Measurements from ENCODE around the gene CNTN4.

CNTN4 gene

GRCh38 chr3:2879023-2879422, 780.4 kb downstream of the CNTN4 start:
- no peak overlapping the region for H3K4me3 ChIP-seq (ENCODE audit: low read length in 2 of 2)
- no peak overlapping the region for H2BK5ac ChIP-seq (ENCODE audit: low read length)
- no peaks in the 10 kb centered on the region for H3K27me3 ChIP-seq (ENCODE audit: control insufficient read depth in 3 of 3, insufficient read depth in 3 of 3, low read depth in 1 of 3, low read length in 3 of 3)
- H2AK5ac ChIP-seq (ENCODE audit: low read depth, low read length): no peak overlapping the region
- no peak overlapping the region for H3K27ac ChIP-seq (replicated peaks; ENCODE audit: low read length)
- no peak overlapping the region for H4K8ac ChIP-seq (ENCODE audit: low read depth, low read length)
- no peaks in the 10 kb centered on the region for H3K36me3 ChIP-seq (replicated peaks in 1 of 2; ENCODE audit: control insufficient read depth in 2 of 2, insufficient read depth in 2 of 2, low read length in 2 of 2)
- no peak overlapping the region for H3K18ac ChIP-seq (ENCODE audit: low read length)
- no peak overlapping the region for H3K9ac ChIP-seq (ENCODE audit: low read depth, low read length, poor library complexity)
- H2BK15ac ChIP-seq (ENCODE audit: low read length): no peak overlapping the region
- H2BK12ac ChIP-seq (ENCODE audit: low read length): no peak overlapping the region
- no peak for DNase-seq (ENCODE audit: low spot score)
- no peak overlapping the region for H2BK120ac ChIP-seq (ENCODE audit: low read depth, low read length)
- H3K4me1 ChIP-seq (ENCODE audit: control insufficient read depth in 2 of 2, insufficient read depth in 1 of 2, low read depth in 1 of 2, low read length in 2 of 2): peaks cover 0 to 4% of the 10 kb centered on the region in 2 donors
- H3K14ac ChIP-seq (ENCODE audit: low read length): no peak overlapping the region
- H3K79me1 ChIP-seq (ENCODE audit: low read depth, low read length): no peaks in the 10 kb centered on the region
- no CpG with 5 or more reads among the region's 2 CpGs for WGBS, 2 donors (ENCODE audit: extremely low coverage in 2 of 2, insufficient read length in 2 of 2, insufficient replicate concordance in 1 of 2)
- H3K4ac ChIP-seq (ENCODE audit: low read length): no peak overlapping the region
- H3K23ac ChIP-seq (ENCODE audit: low read depth, low read length, poor library complexity): no peak overlapping the region
- no peaks in the 10 kb centered on the region for H3K9me3 ChIP-seq (replicated peaks in 1 of 2; ENCODE audit: control insufficient read depth in 2 of 2, insufficient read depth in 1 of 2, low read depth in 1 of 2, low read length in 2 of 2)
- H2AFZ ChIP-seq (ENCODE audit: low read length): no peak overlapping the region
- no peak overlapping the region for H4K91ac ChIP-seq (ENCODE audit: low read depth, low read length, poor library complexity)
- H3K4me2 ChIP-seq (ENCODE audit: insufficient read depth, low read length, poor library complexity, severe bottlenecking): no peak overlapping the region

- Histone ChIP-seq H4K8ac (ENCODE audit: low read depth, low read length) (no peak overlapping the region), H3K9me3 (replicated peaks in 1 of 2; ENCODE audit: control insufficient read depth in 2 of 2, insufficient read depth in 1 of 2, low read depth in 1 of 2, low read length in 2 of 2) (no peaks in the 10 kb centered on the region), H4K91ac (ENCODE audit: low read depth, low read length, poor library complexity) (no peak overlapping the region), H3K4me1 (ENCODE audit: control insufficient read depth in 2 of 2, insufficient read depth in 1 of 2, low read depth in 1 of 2, low read length in 2 of 2) (peaks cover 0 to 4% of the 10 kb centered on the region in 2 donors), H3K79me1 (ENCODE audit: low read depth, low read length) (no peaks in the 10 kb centered on the region), H3K4me2 (ENCODE audit: insufficient read depth, low read length, poor library complexity, severe bottlenecking) (no peak overlapping the region), H3K18ac (ENCODE audit: low read length) (no peak overlapping the region), H2AFZ (ENCODE audit: low read length) (no peak overlapping the region), H3K14ac (ENCODE audit: low read length) (no peak overlapping the region), H3K23ac (ENCODE audit: low read depth, low read length, poor library complexity) (no peak overlapping the region), H2AK5ac (ENCODE audit: low read depth, low read length) (no peak overlapping the region), H3K27ac (replicated peaks; ENCODE audit: low read length) (no peak overlapping the region), H2BK12ac (ENCODE audit: low read length) (no peak overlapping the region), H2BK120ac (ENCODE audit: low read depth, low read length) (no peak overlapping the region), H2BK5ac (ENCODE audit: low read length) (no peak overlapping the region), H3K27me3 (ENCODE audit: control insufficient read depth in 3 of 3, insufficient read depth in 3 of 3, low read depth in 1 of 3, low read length in 3 of 3) (no peaks in the 10 kb centered on the region), H3K9ac (ENCODE audit: low read depth, low read length, poor library complexity) (no peak overlapping the region), H2BK15ac (ENCODE audit: low read length) (no peak overlapping the region), H3K4me3 (ENCODE audit: low read length in 2 of 2) (no peak overlapping the region), H3K36me3 (replicated peaks in 1 of 2; ENCODE audit: control insufficient read depth in 2 of 2, insufficient read depth in 2 of 2, low read length in 2 of 2) (no peaks in the 10 kb centered on the region), H3K4ac (ENCODE audit: low read length) (no peak overlapping the region)
- no peak for DNase-seq (ENCODE audit: low spot score)
These were observed 780.9 kb downstream of the CNTN4 start for GRCh38 chr3:2879587-2879986.

- no peak overlapping the region for H2BK12ac ChIP-seq (ENCODE audit: low read length)
- H3K27ac ChIP-seq (replicated peaks; ENCODE audit: low read length): no peak overlapping the region
- no peak for DNase-seq (ENCODE audit: low spot score)
- H3K27me3 ChIP-seq (ENCODE audit: control insufficient read depth in 3 of 3, insufficient read depth in 3 of 3, low read depth in 1 of 3, low read length in 3 of 3): no peaks in the 10 kb centered on the region
- no peak overlapping the region for H3K23ac ChIP-seq (ENCODE audit: low read depth, low read length, poor library complexity)
- H3K36me3 ChIP-seq (replicated peaks in 1 of 2; ENCODE audit: control insufficient read depth in 2 of 2, insufficient read depth in 2 of 2, low read length in 2 of 2): no peaks in the 10 kb centered on the region
- H2AFZ ChIP-seq (ENCODE audit: low read length): peak overlapping the region; percentile 37
- no peak overlapping the region for H3K14ac ChIP-seq (ENCODE audit: low read length)
- H3K4me1 ChIP-seq (ENCODE audit: control insufficient read depth in 2 of 2, insufficient read depth in 1 of 2, low read depth in 1 of 2, low read length in 2 of 2): peaks cover 0 to 4% of the 10 kb centered on the region in 2 donors
- no peak overlapping the region for H2BK120ac ChIP-seq (ENCODE audit: low read depth, low read length)
- H4K8ac ChIP-seq (ENCODE audit: low read depth, low read length): no peak overlapping the region
- H3K4ac ChIP-seq (ENCODE audit: low read length): no peak overlapping the region
- no peak overlapping the region for H3K4me3 ChIP-seq (ENCODE audit: low read length in 2 of 2)
- H2AK5ac ChIP-seq (ENCODE audit: low read depth, low read length): no peak overlapping the region
- no peak overlapping the region for H4K91ac ChIP-seq (ENCODE audit: low read depth, low read length, poor library complexity)
- no peak overlapping the region for H3K18ac ChIP-seq (ENCODE audit: low read length)
- H3K9me3 ChIP-seq (replicated peaks in 1 of 2; ENCODE audit: control insufficient read depth in 2 of 2, insufficient read depth in 1 of 2, low read depth in 1 of 2, low read length in 2 of 2): no peaks in the 10 kb centered on the region
- H3K9ac ChIP-seq (ENCODE audit: low read depth, low read length, poor library complexity): no peak overlapping the region
- no peaks in the 10 kb centered on the region for H3K79me1 ChIP-seq (ENCODE audit: low read depth, low read length)
- WGBS, 2 donors (ENCODE audit: extremely low coverage in 2 of 2, insufficient read length in 2 of 2, insufficient replicate concordance in 1 of 2): no CpG with 5 or more reads among the region's 7 CpGs
- no peak overlapping the region for H2BK15ac ChIP-seq (ENCODE audit: low read length)
- no peak overlapping the region for H3K4me2 ChIP-seq (ENCODE audit: insufficient read depth, low read length, poor library complexity, severe bottlenecking)
- no peak overlapping the region for H2BK5ac ChIP-seq (ENCODE audit: low read length)
These were observed 781.6 kb downstream of the CNTN4 start for GRCh38 chr3:2880218-2880756.

GRCh38 chr3:2883283-2883682, 784.6 kb downstream of the CNTN4 start:
- Histone ChIP-seq H3K36me3 (replicated peaks in 1 of 2; ENCODE audit: control insufficient read depth in 2 of 2, insufficient read depth in 2 of 2, low read length in 2 of 2) (no peaks in the 10 kb centered on the region), H3K4me1 (ENCODE audit: control insufficient read depth in 2 of 2, insufficient read depth in 1 of 2, low read depth in 1 of 2, low read length in 2 of 2) (peaks cover 0 to 4% of the 10 kb centered on the region in 2 donors), H3K9me3 (replicated peaks in 1 of 2; ENCODE audit: control insufficient read depth in 2 of 2, insufficient read depth in 1 of 2, low read depth in 1 of 2, low read length in 2 of 2) (no peaks in the 10 kb centered on the region), H3K79me1 (ENCODE audit: low read depth, low read length) (no peaks in the 10 kb centered on the region), H2AK5ac (ENCODE audit: low read depth, low read length) (no peak overlapping the region), H2BK120ac (ENCODE audit: low read depth, low read length) (no peak overlapping the region), H3K4me2 (ENCODE audit: insufficient read depth, low read length, poor library complexity, severe bottlenecking) (no peak overlapping the region), H3K4ac (ENCODE audit: low read length) (no peak overlapping the region), H3K4me3 (ENCODE audit: low read length in 2 of 2) (no peak overlapping the region), H2BK5ac (ENCODE audit: low read length) (no peak overlapping the region), H4K8ac (ENCODE audit: low read depth, low read length) (no peak overlapping the region), H4K91ac (ENCODE audit: low read depth, low read length, poor library complexity) (no peak overlapping the region), H2BK15ac (ENCODE audit: low read length) (no peak overlapping the region), H3K27me3 (ENCODE audit: control insufficient read depth in 3 of 3, insufficient read depth in 3 of 3, low read depth in 1 of 3, low read length in 3 of 3) (no peaks in the 10 kb centered on the region), H2BK12ac (ENCODE audit: low read length) (no peak overlapping the region), H3K18ac (ENCODE audit: low read length) (no peak overlapping the region), H3K9ac (ENCODE audit: low read depth, low read length, poor library complexity) (no peak overlapping the region), H3K23ac (ENCODE audit: low read depth, low read length, poor library complexity) (no peak overlapping the region), H2AFZ (ENCODE audit: low read length) (peak overlapping the region; percentile 14), H3K27ac (replicated peaks; ENCODE audit: low read length) (no peak overlapping the region), H3K14ac (ENCODE audit: low read length) (no peak overlapping the region)
- DNase-seq (ENCODE audit: low spot score): no peak
- WGBS, 2 donors (ENCODE audit: extremely low coverage in 2 of 2, insufficient read length in 2 of 2, insufficient replicate concordance in 1 of 2): no CpG with 5 or more reads among the region's 3 CpGs

Data from neuronal stem cell (in vitro differentiated cells).